GM12872 (cell line): Measurements from ENCODE around the gene TACC2.

Source experiments
- TF ChIP-seq, protein P1 (sequence below): IDR thresholded peaks from 3 replicates; pipeline ENCODE4 v1.5.1; 2011; ENCODE audit warnings: low read depth, mild to moderate bottlenecking, low read length, moderate library complexity; ENCODE audit not compliant: insufficient read depth

TACC2 gene

GRCh38 chr10:122057841-122058413 is 69.0 kb downstream of the TACC2 start:
- TF ChIP-seq, protein P1, sequence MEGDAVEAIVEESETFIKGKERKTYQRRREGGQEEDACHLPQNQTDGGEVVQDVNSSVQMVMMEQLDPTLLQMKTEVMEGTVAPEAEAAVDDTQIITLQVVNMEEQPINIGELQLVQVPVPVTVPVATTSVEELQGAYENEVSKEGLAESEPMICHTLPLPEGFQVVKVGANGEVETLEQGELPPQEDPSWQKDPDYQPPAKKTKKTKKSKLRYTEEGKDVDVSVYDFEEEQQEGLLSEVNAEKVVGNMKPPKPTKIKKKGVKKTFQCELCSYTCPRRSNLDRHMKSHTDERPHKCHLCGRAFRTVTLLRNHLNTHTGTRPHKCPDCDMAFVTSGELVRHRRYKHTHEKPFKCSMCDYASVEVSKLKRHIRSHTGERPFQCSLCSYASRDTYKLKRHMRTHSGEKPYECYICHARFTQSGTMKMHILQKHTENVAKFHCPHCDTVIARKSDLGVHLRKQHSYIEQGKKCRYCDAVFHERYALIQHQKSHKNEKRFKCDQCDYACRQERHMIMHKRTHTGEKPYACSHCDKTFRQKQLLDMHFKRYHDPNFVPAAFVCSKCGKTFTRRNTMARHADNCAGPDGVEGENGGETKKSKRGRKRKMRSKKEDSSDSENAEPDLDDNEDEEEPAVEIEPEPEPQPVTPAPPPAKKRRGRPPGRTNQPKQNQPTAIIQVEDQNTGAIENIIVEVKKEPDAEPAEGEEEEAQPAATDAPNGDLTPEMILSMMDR, result no peak

DNA sequence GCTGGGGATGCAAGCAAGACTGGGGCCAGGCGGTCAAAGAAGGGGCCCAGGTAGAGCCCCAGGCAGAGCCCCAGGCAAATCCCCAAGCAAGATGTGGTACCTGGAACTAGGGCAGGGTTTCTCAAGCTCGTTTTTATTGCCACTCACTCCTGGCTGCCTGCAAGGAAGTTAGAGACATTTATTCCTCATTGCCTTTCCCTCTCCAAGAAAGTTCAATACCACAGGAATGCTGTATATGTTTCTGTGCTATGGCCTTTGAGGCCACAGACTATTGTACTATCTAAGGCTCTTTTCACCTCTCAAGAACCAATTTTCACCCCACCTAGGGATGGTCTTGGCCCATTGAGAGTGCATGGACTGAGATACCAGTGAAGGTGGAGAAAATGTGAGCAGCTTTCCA is 71.3 kb downstream of the TACC2 start:
- TF ChIP-seq, protein P1, result no peak

- TF ChIP-seq, protein P1, result no peak
These were observed 74.1 kb downstream of the TACC2 start for GRCh38 chr10:122062831-122063674.

DNA sequence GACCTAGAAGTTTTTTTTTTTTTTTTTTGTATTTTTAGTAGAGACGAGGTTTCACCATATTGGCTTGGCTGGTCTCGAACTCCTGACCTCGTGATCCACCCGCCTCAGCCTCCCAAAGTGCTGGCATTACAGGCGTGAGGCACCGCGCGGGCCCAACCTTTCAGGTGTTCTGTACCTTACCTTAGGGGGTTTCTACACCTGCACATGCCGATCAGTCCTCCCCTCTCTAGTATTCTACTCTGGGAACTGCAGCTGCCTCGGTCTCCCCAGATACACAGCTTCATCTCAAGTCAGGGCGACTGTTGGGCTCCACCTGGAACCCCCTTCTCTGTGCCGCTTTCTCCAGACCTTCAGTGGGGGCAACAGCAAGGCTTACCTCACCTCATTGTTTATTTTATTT is 79.9 kb downstream of the TACC2 start:
- TF ChIP-seq, protein P1, result no peak

DNA sequence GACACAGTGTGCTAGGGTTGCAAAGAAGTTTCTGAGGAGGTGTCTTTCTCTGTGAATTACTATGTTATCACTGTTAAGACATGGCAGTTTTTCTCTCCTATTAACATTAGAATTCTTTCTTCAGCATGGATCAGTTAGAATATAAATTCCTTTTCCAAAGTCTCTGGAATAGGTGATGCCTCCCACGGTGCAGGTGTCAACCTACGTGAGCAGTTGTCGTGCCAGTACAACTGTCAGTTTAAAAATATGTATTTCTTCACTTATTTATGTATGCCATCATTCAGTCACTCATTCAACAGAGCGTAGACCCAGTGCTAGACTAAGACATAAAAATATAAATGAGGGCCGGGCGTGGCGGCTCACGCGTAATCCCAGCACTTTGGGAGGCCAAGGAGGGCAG is 83.5 kb downstream of the TACC2 start:
- TF ChIP-seq, protein P1, result no peak

DNA sequence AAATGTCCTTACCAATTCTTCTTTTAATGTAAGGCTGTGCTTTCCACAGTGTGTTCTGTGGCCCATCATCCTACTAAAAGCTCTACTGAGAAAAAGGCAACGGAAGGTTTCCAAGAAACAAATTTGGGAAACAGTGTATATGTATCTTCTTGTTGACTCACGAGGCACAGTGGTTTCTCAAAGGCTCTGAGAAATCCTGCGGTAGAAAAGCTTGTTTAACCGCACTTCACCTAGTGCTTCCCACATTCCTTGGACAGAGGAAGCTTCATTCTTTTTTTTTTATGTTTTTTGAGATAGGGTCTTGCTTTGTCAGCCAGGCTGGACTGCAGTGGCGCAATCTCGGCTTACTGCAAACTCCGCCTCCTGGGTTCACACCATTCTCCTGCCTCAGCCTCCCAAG is 84.5 kb downstream of the TACC2 start:
- TF ChIP-seq, protein P1, result no peak

- TF ChIP-seq, protein P1, result no peak
These were observed 86.2 kb downstream of the TACC2 start for GRCh38 chr10:122075171-122075570.
